NCI-H524 treated with DMSO at 0.1 percent for 48 hours (cell line): ENCODE data around the gene PFDN5.
"Not testable (repeated sequence)": the region's sequence is repeated elsewhere in the genome, so short reads cannot be mapped to it uniquely, and the experiment has no call there.

Source experiments
- DNase-seq: peaks from one replicate; lab custom pipeline; 2025; lab: John Stamatoyannopoulos, UW

The PFDN5 gene

GRCh38 chr12:53328043-53328435, 32.7 kb downstream of the PFDN5 start:
- DNase-seq, result no peak

DNA sequence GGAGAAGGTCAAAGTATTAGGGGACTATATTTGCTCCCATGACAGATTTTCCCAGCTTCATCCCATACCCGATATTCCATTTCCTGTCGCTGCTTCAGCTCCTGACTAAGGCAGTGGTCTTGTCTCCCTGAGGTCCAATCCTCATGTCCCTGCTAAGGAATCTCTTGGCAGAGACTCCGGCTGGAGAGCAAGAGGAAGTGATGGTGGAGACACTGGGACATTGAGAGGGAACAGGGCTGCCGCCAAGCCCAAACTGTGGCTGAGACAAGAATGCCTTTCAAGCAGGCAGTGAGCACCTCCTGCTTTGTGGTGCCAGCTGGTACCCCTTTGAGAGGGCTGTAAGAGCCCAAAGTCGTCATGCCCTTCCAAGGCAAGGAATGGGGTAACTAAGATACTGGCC, 35.3 kb downstream of the PFDN5 start:
- DNase-seq, result no peak

- not testable (repeated sequence) for DNase-seq
Observed at GRCh38 chr12:53332339-53332738, 37.0 kb downstream of the PFDN5 start.

DNA sequence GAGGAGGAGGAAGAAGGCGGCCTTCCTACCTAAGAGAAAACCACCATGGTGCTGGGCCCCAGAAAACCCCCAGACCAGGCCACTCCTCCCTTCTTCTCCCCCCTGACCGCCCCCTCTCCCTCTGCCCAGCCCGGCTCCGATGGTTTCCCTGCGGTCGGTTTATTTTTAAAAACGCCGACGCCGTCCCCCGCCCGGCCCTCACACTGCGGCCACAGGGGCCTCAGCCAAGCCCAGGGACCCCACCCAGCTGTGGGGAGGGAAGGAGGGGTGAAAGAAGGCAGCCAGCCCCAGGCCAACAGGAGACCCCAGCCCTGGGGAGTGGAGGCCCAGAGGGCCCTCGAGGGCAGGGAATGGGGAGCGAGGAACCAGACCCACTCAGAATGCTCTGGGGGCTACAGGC, 37.4 kb downstream of the PFDN5 start:
- DNase-seq, result no peak

- no peak for DNase-seq
Observed at GRCh38 chr12:53333289-53333688, 37.9 kb downstream of the PFDN5 start.

DNA sequence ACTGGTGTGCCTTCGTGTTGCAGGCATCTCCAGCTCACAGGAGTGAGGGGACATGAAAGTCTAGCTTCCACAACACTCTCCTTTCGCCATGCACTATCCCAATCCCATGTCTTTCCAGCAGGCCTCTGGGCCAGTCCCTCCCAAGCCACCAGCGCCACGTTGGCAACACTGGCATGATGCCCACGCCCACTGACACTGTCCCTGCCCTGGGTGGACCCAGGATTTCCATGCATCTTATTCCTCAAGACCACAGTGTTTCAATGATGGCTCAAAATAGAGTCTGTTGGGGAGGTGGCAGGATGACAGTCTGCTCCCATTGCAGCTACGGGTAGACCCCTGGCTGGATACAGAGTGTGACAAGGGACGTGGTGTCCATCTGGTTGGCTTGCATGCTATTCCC, 38.5 kb downstream of the PFDN5 start:
- no peak for DNase-seq

- no peak for DNase-seq
Observed at GRCh38 chr12:53334822-53335221, 39.5 kb downstream of the PFDN5 start.

DNA sequence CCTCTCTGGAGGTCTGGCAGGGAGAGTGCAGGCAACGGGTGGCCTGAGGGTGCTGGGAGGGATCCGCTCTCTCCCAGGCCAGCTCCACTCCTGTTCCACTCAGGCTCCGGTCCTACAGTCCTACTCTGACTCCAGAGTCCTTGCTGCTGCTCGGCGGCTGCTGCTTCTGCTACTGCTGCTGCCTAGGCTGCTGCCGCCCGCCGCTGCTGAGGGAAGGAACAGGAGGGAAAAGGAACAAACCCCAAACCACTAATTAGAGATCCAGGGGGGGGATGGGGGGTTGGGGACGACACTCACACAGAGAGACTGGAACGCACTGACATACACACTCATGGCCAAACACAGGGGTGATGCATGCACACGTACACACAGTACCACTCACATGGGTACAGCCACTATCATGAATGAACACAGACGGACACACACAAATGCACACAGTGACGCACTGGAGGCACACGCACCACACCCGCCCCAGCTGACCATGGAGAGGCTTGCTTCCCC, 40.9 kb downstream of the PFDN5 start, which contains the start of gene SP7:
TSS of gene SP7 (minus strand) at position 174 of the 501 bp plus-strand sequence. CDS start 708 bp downstream, outside the sequence.
- no peak for DNase-seq

GRCh38 chr12:53338017-53338416, 42.7 kb downstream of the PFDN5 start:
- DNase-seq, result no peak

DNA sequence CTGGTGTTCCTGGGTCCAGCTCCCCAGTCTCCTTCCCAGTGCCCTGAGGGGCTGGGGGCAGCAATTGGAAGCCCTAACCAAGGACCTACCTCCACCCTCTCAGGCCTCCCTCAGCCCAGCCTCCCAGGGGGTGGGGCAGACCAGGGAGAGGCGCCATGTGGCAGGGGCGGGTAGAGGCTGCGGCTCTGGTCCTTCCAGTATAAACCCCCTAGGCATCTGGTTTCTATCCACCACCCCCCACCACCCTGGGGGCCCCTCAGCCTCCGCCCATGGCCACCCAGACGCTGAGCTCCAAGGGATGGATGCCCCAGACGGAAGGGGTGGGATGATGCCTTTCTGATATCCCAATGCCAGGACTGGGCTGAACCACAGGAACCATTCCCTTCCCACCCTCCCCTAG, 43.6 kb downstream of the PFDN5 start:
- DNase-seq, result no peak

DNA sequence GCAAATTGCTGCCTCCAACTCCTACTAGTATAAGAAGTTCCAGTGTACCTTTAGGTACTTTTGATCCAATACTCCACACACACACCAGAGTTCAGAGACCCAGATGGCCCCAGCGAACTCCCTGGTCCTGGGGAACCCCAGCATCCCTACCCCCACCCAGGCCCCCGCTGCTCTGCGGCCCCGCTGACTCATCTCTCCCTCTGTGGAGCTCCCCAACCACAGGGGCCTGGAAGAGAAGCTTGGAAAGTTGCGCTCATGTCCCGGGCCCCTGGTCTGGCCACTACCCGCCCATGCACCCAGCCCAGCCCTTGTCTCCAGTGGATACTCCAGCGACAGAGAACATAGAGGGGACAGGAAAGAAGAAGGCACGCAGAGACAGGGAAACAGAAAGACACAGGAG, 45.1 kb downstream of the PFDN5 start:
- DNase-seq, result no peak

- no peak for DNase-seq
Observed at GRCh38 chr12:53343449-53343848, 48.1 kb downstream of the PFDN5 start.

- no peak for DNase-seq
Observed at GRCh38 chr12:53343969-53344368, 48.6 kb downstream of the PFDN5 start.

- DNase-seq, result no peak
Observed at GRCh38 chr12:53344487-53344823, 49.1 kb downstream of the PFDN5 start.

- no peak for DNase-seq
Observed at GRCh38 chr12:53344824-53345485, 49.6 kb downstream of the PFDN5 start.

GRCh38 chr12:53345486-53346188, 50.3 kb downstream of the PFDN5 start:
- peak; percentile 43 for DNase-seq

DNA sequence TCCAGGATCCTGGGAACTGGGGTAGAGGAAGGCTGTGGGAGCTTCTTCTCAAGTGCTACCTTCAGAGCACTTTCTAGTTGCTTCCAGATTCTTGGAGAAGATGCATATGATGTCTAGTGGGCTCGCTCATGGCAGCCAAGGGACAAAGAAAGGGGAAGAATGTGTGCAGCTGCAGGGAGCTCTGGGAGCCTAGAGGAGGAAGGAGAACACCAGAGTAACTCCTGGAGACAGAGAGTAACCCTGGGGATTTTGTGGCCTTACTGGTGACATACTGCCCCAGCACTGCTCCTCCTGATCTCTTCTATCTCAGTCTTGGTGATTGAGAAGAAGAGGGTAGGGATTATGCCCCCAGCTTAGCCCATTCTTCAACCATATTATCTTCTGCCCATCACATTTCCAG, 51.1 kb downstream of the PFDN5 start:
- DNase-seq, result no peak

DNA sequence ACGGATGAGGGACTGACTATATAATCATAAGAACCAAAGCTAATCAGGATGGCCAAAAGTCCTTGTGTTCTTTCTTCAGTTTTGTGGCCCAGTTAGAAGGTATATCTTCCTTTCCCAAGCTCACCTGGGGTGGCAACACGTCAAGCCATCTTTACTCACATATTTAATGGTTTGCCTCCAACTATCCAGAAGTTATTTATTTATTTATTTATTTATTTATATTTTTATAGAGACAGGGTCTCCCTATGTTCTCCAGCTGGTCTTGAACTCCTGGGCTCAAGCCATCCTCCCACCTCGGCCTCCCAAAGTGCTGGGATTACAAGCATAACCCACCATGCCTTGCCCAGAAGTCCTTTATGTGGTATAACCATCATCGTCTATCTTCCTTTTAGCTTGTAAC, 52.6 kb downstream of the PFDN5 start:
- no peak for DNase-seq
